Measurements from ENCODE around the gene ME3.

Gene ME3

DNA sequence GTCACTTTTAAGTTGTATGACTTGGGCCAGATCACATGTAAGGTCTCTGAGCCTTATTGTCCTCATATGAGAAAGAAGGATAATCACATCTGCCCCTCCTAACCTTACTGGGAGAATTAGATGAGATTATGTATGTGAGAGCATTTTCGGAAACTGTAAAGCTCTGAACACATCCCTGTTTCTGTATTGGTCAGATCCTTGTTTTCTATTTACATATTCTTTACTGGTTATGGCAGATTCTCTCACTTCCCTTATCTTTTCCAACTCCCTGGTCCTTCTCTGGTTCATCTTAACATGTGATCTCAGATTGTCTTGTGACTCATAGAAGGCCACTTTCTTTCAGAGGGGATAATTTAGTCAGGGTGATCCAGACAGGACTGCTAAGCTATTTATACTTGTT, 255.9 kb downstream of the ME3 start:
- no peak for DNase-seq

DNA sequence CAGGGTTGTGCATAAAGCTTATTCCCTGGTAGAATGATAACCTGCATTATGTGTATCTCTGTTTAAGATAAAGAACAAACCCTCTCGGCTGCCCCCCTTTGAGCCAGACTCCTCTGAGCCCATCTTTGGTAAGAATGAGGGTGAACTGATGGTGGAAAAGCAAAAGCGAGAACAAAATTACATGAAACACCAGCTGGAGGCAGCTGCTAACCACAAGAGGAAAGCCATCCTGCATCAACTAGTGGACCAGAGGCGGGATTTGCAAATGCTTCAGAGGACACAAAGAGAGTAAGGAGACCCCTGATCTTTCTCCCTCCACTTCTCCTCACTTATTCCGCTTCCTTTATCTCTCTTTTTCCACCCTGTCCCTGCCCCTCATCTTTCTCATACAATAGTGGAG, 257.4 kb downstream of the ME3 start:
- no peak for DNase-seq

DNA sequence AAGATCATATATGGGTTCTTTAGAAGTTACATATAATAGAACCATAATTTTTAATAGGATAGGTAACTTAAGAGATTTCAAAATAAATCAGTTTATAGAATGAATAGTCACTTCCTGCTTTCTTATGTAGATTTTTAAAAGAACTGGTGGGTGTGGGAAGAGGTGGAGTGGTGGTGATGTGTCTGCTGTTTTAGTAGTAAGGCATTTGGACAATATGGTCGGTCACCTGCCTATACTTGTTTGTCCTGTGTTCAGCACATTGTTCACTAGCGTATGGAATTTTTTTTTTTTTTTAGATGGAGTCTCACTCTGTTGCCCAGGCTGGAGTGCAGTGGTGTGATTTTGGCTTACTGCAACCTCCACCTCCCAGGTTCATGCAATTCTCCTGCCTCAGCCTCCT, 258.4 kb downstream of the ME3 start:
- no peak for DNase-seq

DNA sequence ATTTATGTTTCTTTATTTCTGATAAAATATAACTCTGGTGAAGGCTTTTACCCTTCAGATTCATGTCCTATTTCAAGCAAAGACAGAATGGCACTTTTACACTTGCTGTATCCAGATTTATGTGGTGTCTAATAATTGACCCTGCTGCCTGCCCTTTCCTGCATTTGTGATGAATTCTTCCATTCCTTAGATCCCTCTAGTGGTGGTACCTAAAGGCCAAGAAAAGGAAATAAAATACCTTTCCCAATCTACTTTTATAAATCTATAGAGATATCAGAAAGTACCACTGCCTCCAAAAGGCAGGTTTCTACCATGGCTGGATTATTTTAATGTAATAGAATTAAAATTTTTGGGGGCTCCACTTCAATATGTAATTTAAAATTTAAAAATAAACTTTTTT, 263.6 kb downstream of the ME3 start:
- DNase-seq, result no peak

DNA sequence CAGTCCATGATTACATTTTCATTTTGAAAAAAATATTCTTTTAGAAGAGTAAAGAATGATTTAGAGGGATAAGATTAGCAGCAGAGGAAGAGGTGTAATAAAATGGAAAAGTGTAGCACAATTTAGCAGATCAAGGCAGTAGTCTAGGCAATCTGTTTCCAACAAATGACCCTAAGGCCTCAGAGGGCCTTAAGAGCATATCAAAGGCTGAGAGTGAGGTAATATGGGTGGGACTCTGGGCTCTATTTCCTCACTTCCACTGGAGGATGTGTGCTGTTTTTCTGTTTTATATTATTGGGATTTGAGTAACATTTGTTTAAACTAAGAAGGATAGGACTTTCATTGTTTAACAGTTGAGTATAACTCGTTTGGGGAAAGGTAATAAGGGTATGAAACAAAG, 269.0 kb downstream of the ME3 start:
- no peak for DNase-seq

DNA sequence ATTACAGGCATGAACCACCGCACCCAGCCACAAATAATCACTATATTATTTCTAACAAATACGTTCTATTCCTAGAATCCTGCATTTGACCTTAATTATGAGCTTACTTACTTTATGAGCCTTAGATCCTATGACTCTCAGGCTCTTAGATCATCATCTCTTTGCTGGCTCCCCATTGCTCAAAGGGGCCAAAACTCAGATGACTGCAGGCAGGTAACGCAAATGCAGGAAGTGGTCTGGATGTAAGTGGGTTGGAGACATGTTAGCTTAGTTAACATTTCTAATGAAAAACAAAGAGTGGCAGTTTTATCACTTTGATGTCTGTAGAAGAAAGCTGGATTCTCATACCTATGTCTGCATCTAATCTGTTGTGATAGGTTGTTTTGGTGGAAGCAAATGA, 274.3 kb downstream of the ME3 start:
- no peak for DNase-seq

DNA sequence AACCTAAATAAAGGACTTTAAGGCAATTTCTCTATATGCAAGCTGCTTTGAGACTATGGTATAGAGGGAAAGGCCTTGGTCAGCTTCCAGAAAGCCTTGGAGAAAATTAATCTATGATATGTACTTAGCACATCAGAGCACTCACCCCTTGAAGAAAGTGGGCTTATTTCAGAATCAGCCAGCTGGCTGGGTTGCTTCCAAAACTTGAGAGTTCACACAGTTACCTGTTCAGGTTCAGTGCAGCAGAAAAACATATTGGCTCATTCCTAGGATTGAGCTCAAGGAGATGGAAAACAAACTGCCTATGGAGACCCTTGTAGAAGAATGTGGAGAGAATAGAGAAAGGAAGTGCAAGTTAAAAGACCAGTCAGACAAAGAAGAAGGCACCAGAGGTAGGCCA, 275.1 kb downstream of the ME3 start:
- DNase-seq, result no peak

DNA sequence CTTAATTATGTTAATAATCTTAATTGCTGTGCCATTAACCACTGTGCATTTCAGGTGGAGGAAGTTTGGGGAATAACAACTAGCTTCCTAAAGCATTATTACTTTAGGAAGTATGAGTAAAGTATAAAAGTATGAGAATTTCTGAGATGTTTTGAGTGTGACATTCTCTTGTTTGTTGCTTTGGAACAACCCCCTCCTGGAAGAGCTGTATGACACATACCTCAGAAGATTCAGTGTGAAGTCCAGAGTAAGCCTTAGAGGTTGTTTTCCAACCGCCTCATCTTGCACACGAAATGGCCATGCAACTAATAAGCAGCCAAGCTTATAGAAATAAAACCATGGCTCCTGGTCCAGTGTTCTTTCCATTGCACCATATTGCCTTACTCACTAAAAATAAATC, 276.0 kb downstream of the ME3 start:
- DNase-seq, result no peak

DNA sequence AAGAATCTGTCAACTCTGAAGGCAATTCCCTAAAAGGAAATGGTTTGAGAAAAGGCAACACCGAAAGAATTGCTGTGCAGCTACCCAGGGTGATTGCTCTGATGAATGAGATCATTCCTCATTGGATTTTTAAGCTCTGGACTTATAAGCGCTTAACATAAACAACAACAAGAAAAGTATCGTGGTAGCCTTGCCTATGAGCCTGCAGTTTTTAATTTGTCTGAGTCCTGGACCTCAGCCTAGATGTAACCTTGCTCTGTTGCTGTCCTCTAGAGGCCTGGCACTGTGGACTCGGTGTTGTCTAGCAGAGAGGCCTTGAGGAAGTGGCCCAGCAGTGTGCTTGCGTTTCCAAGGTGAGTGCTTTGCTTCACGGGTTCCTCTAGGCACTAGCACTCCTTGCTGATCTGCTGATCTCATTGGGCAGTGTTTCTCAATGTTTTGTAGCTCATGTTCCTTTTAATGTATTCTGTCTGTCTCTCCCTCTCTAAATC, 277.3 kb downstream of the ME3 start:
- DNase-seq, result no peak

All from CD4-positive, alpha-beta T cell treated with Interleukin-10 for 1 hour (primary cell).